Spleen (tissue), 11 donors: ENCODE measurements around the gene TBKBP1. TPM values are rescaled to one million over a fixed set of nuclear protein-coding genes. Genes with fewer than 3 reads are reported as not detected.

Experiments used
- DNase-seq: peaks from one replicate; pipeline ENCODE4 v3.0.0-alpha.2; 2020
- H3K27ac ChIP-seq, 8 donors: fragments of 200-600 bp; sonication (generic) in 7 of 8; 1 replicate in 4 of 8; 2 replicates in 4 of 8; pipeline versions ENCODE4 v1.5.0 to v1.8.0; 2016 to 2021; ENCODE audit warnings: inconsistent platforms in 4 of 8, mild to moderate bottlenecking in 4 of 8, moderate library complexity in 1 of 8
- H3K27me3 ChIP-seq, 7 donors: fragments of 200-600 bp; sonication (generic) in 6 of 7; replicated peaks in 1 of 7; 1 replicate in 4 of 7; 2 replicates in 3 of 7; pipeline versions ENCODE4 v1.5.0 to v1.8.0; 2016 to 2021; ENCODE audit warnings: inconsistent platforms in 3 of 7, mild to moderate bottlenecking in 1 of 7
- H3K36me3 ChIP-seq, 6 donors: fragments of 200-600 bp; sonication (generic) in 5 of 6; 1 replicate in 4 of 6; 2 replicates in 2 of 6; pipeline versions ENCODE4 v1.5.0 to v1.8.0; 2016 to 2021; ENCODE audit warnings: inconsistent platforms in 2 of 6
- H3K4me1 ChIP-seq, 6 donors: fragments of 200-600 bp; sonication (generic) in 5 of 6; 1 replicate in 3 of 6; 2 replicates in 3 of 6; pipeline versions ENCODE4 v1.5.0 to v1.8.0; 2016 to 2021; ENCODE audit warnings: inconsistent platforms in 3 of 6
- H3K4me3 ChIP-seq, 8 donors: fragments of 200-600 bp; sonication (generic) in 7 of 8; 1 replicate in 4 of 8; 2 replicates in 4 of 8; pipeline versions ENCODE4 v1.5.0 to v1.8.0; 2016 to 2021; ENCODE audit warnings: inconsistent platforms in 4 of 8, mild to moderate bottlenecking in 4 of 8, moderate library complexity in 2 of 8
- H3K9me3 ChIP-seq, 8 donors: fragments of 200-600 bp; sonication (generic) in 7 of 8; 1 replicate in 4 of 8; 2 replicates in 4 of 8; pipeline versions ENCODE4 v1.5.0 to v1.8.0; 2016 to 2021; ENCODE audit warnings: inconsistent platforms in 4 of 8
- CTCF ChIP-seq, 11 experiments: fragments of 200-600 bp in 7 of 11; fragments of 450-650 bp in 4 of 11; sonication (generic) in 4 of 11; IDR thresholded peaks in 8 of 11; conservative IDR thresholded peaks in 3 of 11; 1 replicate in 7 of 11; 2 replicates in 4 of 11; pipeline versions ENCODE4 v1.4.0 to v1.8.0; 2016 to 2021; ENCODE audit warnings: antibody characterized with exemption in 11 of 11, inconsistent platforms in 4 of 11, mild to moderate bottlenecking in 1 of 11
- POLR2A ChIP-seq, 3 donors: fragments of 450-650 bp; IDR thresholded peaks; one replicate each; pipeline ENCODE4 v1.5.1; 2017; ENCODE audit warnings: antibody characterized with exemption in 3 of 3, mild to moderate bottlenecking in 1 of 3
- POLR2AphosphoS5 ChIP-seq, 3 donors: sonication (generic); formaldehyde crosslinking; IDR thresholded peaks; one replicate each; pipeline ENCODE4 v1.5.1; 2017; ENCODE audit warnings: antibody characterized with exemption in 3 of 3
- WGBS, 5 donors: extraction: QIAGEN DNeasy Blood & Tissue Kit in 3 of 5; methylation state at CpG; one replicate each; pipeline versions ENCODE4 v1.1.5 to v1.1.7; 2013 to 2018; 5-methylcytosine and 5-hydroxymethylcytosine counted together
- intact Hi-C: fragments of 100-400 bp; cut with DNase I; formaldehyde crosslinking; loops from one replicate; pipeline ENCODE4 v1.15.0; 2023; ENCODE audit warnings: low total_unique reads
- polyA plus RNA-seq, 3 donors: library from polyadenylated mRNA; stranded (reverse); fragments of 200-250 nt; gene quantifications; one replicate each; pipeline ENCODE4 v1.2.1, GENCODE V29; 2013
- total RNA-seq, 7 donors: library from RNA; depleted of rRNA in 3 of 7; stranded (reverse); fragments of >200 nt in 3 of 7; fragmentation: NEBNext Ultra II Directional in 4 of 7; extraction: Animal tissue kit (Norgen Biotek cat#: 25700) in 4 of 7; gene quantifications; one replicate each; pipeline versions ENCODE4 v1.1.0 to v1.2.1, GENCODE V29; 2016 to 2021
- donor health status: healthy with polysubstance abuse.
- donor health status: DM: no; HTN: no; CAD: no; lungs with moderate emphysema.
- donor health status: DM: no; HTN: no; CAD: no.
- donor health status: Bipolar disorder and iron deficiency.
- donor health status: healthy.
- donor health status: DM: no; HTN: no; CAD: no.
- donor health status: DM: yes; HTN: yes; CAD: no.

TBKBP1 gene
- total and polyA plus RNA-seq, 10 donors: 3.8 to 28.0 (median 16.9) TPM

- Histone ChIP-seq H3K4me3 (no peak overlapping the region), H3K9me3 (no peaks in the 10 kb centered on the region), H3K27me3 (peaks cover 0 to 40% (median 0%) of the 10 kb centered on the region in 7 donors), H3K27ac (peak overlapping the region in 1 of 8 donors; percentile 33), H3K4me1 (peaks cover 0 to 26% (median 15%) of the 10 kb centered on the region in 6 donors), H3K36me3 (peaks cover 0 to 19% (median 0%) of the 10 kb centered on the region in 6 donors)
- 59 to 65% (median 63%) methylated on average over 21 to 22 of the region's 22 CpGs for WGBS, 5 donors
- DNase-seq: no peak
- intact Hi-C loops: no loop called here
- TF ChIP-seq POLR2A (IDR thresholded peaks at IDR 0.05): no peak
- TF ChIP-seq POLR2AphosphoS5 (IDR thresholded peaks at IDR 0.05): no peak
- no peak for TF ChIP-seq CTCF (IDR thresholded peaks at IDR 0.05 in 8 of 11, conservative IDR thresholded peaks at IDR 0.05 in 3 of 11)
These were observed 50.4 kb downstream of the TBKBP1 start for GRCh38 chr17:47744168-47745036.

GRCh38 chr17:47745037-47745380 lies 51.0 kb downstream of the TBKBP1 start:
- peak overlapping the region in 1 of 8 donors; percentile 33 for H3K27ac ChIP-seq
- no peaks in the 10 kb centered on the region for H3K9me3 ChIP-seq
- no peak for DNase-seq
- peaks cover 0 to 23% (median 16%) of the 10 kb centered on the region in 6 donors for H3K4me1 ChIP-seq
- TF ChIP-seq POLR2A (IDR thresholded peaks at IDR 0.05) (no peak), CTCF (IDR thresholded peaks at IDR 0.05 in 8 of 11, conservative IDR thresholded peaks at IDR 0.05 in 3 of 11) (no peak), POLR2AphosphoS5 (IDR thresholded peaks at IDR 0.05) (no peak)
- intact Hi-C loops: no loop called here
- WGBS, 5 donors: 62 to 76% (median 65%) methylated on average over 3 to 10 of the region's 10 CpGs
- H3K36me3 ChIP-seq: peaks cover 0 to 19% (median 0%) of the 10 kb centered on the region in 6 donors
- H3K4me3 ChIP-seq: no peak overlapping the region
- H3K27me3 ChIP-seq: peaks cover 0 to 40% (median 0%) of the 10 kb centered on the region in 7 donors

GRCh38 chr17:47751471-47751870 lies 57.5 kb downstream of the TBKBP1 start:
- Histone ChIP-seq H3K27me3 (peaks cover 0 to 5% (median 0%) of the 10 kb centered on the region in 7 donors), H3K4me3 (no peak overlapping the region)
- no peak for DNase-seq

More at GRCh38 chr17:47751471-47751870, 57.5 kb downstream of the TBKBP1 start:
- WGBS, 5 donors: 84 to 97% (median 87%) methylated on average over 3 of the region's 3 CpGs
- Histone ChIP-seq H3K36me3 (no peaks in the 10 kb centered on the region), H3K27ac (no peak overlapping the region), H3K9me3 (peaks cover 0 to 12% (median 4%) of the 10 kb centered on the region in 8 donors), H3K4me1 (peaks cover 0 to 13% (median 0%) of the 10 kb centered on the region in 6 donors)
- TF ChIP-seq POLR2AphosphoS5 (IDR thresholded peaks at IDR 0.05) (no peak), CTCF (IDR thresholded peaks at IDR 0.05 in 8 of 11, conservative IDR thresholded peaks at IDR 0.05 in 3 of 11) (no peak), POLR2A (IDR thresholded peaks at IDR 0.05) (no peak)
- intact Hi-C loops: no loop called here
